Esophagus squamous epithelium (tissue), 5 donors: ENCODE results near the gene PPP1R7. TPM values are rescaled to one million over a fixed set of nuclear protein-coding genes. Genes with fewer than 3 reads are reported as not detected.
A peak's percentile ranks its signal among the peaks of the same experiment; 100 is the strongest.

ENCODE experiments used
- DNase-seq: peaks from one replicate; lab custom pipeline; 2025; lab: John Stamatoyannopoulos, UW
- H3K27ac ChIP-seq, 4 donors: fragments of 200-600 bp; sonication (generic); one replicate each; pipeline ENCODE4 v1.5.1; 2016 to 2019; ENCODE audit warnings: mild to moderate bottlenecking in 1 of 4
- H3K27me3 ChIP-seq, 4 donors: fragments of 200-600 bp; sonication (generic); 1 replicate in 3 of 4; 2 replicates in 1 of 4; pipeline versions ENCODE4 v1.5.1 to v1.6.0; 2017 to 2021; ENCODE audit warnings: antibody characterized with exemption in 1 of 4
- H3K36me3 ChIP-seq, 3 donors: fragments of 200-600 bp; sonication (generic); one replicate each; pipeline ENCODE4 v1.5.1; 2016 to 2019
- H3K4me1 ChIP-seq, 3 donors: fragments of 200-600 bp; sonication (generic); one replicate each; pipeline ENCODE4 v1.5.1; 2017 to 2019
- H3K4me3 ChIP-seq, 4 donors: fragments of 200-600 bp; sonication (generic); 1 replicate in 3 of 4; 2 replicates in 1 of 4; pipeline ENCODE4 v1.5.1; 2016 to 2019; ENCODE audit warnings: mild to moderate bottlenecking in 2 of 4, moderate library complexity in 1 of 4
- H3K9me3 ChIP-seq, 3 donors: fragments of 200-600 bp; sonication (generic); one replicate each; pipeline ENCODE4 v1.5.1; 2016 to 2019
- CTCF ChIP-seq, 6 experiments: fragments of 450-650 bp in 4 of 6; fragments of 200-600 bp in 2 of 6; sonication (generic) in 2 of 6; IDR thresholded peaks; one replicate each; pipeline ENCODE4 v1.5.1; 2016 to 2019; ENCODE audit warnings: antibody characterized with exemption in 6 of 6, mild to moderate bottlenecking in 4 of 6, moderate library complexity in 4 of 6
- POLR2A ChIP-seq, 4 donors: fragments of 450-650 bp; IDR thresholded peaks; one replicate each; pipeline ENCODE4 v1.6.1; 2017; ENCODE audit warnings: antibody characterized with exemption in 4 of 4, mild to moderate bottlenecking in 4 of 4, moderate library complexity in 3 of 4
- WGBS, 2 donors: methylation state at CpG; one replicate each; pipeline ENCODE4 v1.1.5; 2018; 5-methylcytosine and 5-hydroxymethylcytosine counted together
- intact Hi-C: fragments of 100-400 bp; cut with DNase I; formaldehyde crosslinking; loops from one replicate; pipeline ENCODE4 v1.15.0; 2022
- total RNA-seq, 4 donors: library from RNA; depleted of rRNA; stranded (reverse); fragments of >200 nt; gene quantifications; one replicate each; pipeline ENCODE4 v1.1.0, GENCODE V29; 2016
- donor health status: DM: yes; HTN: yes; CAD: no.

The PPP1R7 gene
- total RNA-seq, 4 donors from 2014 or later: 53.5 to 108 (median 63.3) TPM

GRCh38 chr2:241218131-241219029 lies 68.1 kb downstream of the PPP1R7 start:
- H3K27me3 ChIP-seq: no peaks in the 10 kb centered on the region
- no peaks in the 10 kb centered on the region for H3K9me3 ChIP-seq
- WGBS, 2 donors: 1% methylated on average over 11 to 18 of the region's 83 CpGs
- H3K4me1 ChIP-seq: peaks cover 7 to 25% (median 12%) of the 10 kb centered on the region in 3 donors
- H3K36me3 ChIP-seq: no peaks in the 10 kb centered on the region
- H3K27ac ChIP-seq: peak overlapping the region; percentile 19 to 74 (median 55)
- DNase-seq: no peak
- H3K4me3 ChIP-seq: peak overlapping the region; percentile 48 to 85 (median 58)
- intact Hi-C loops: no loop called here
- TF ChIP-seq CTCF (IDR thresholded peaks at IDR 0.05) (no peak), POLR2A (IDR thresholded peaks at IDR 0.05) (no peak)

GRCh38 chr2:241219030-241219382 lies 68.7 kb downstream of the PPP1R7 start:
- TF ChIP-seq POLR2A (IDR thresholded peaks at IDR 0.05) (no peak), CTCF (IDR thresholded peaks at IDR 0.05) (no peak)
- H3K27me3 ChIP-seq: no peaks in the 10 kb centered on the region
- no peak for DNase-seq
- peaks cover 7 to 31% (median 12%) of the 10 kb centered on the region in 3 donors for H3K4me1 ChIP-seq
- peak overlapping the region in 3 of 4 donors; percentile 50 to 85 (median 65) for H3K4me3 ChIP-seq
- H3K9me3 ChIP-seq: no peaks in the 10 kb centered on the region
- H3K36me3 ChIP-seq: no peaks in the 10 kb centered on the region
- H3K27ac ChIP-seq: peak overlapping the region in 1 of 4 donors; percentile 40
- intact Hi-C loops: no loop called here
- WGBS, 2 donors: 45 to 46% methylated on average over 4 of the region's 4 CpGs

GRCh38 chr2:241219856-241220356 lies 69.6 kb downstream of the PPP1R7 start:
- DNase-seq: no peak
- Histone ChIP-seq H3K27me3 (no peaks in the 10 kb centered on the region), H3K4me3 (no peak overlapping the region), H3K9me3 (no peaks in the 10 kb centered on the region), H3K27ac (no peak overlapping the region), H3K36me3 (peaks cover 0 to under 1% (median 0%) of the 10 kb centered on the region in 3 donors), H3K4me1 (peaks cover 11 to 40% (median 16%) of the 10 kb centered on the region in 3 donors)
- 77 to 78% methylated on average over 6 of the region's 6 CpGs for WGBS, 2 donors
- intact Hi-C loops: no loop called here
- TF ChIP-seq POLR2A (IDR thresholded peaks at IDR 0.05) (no peak), CTCF (IDR thresholded peaks at IDR 0.05) (no peak)

- no peak overlapping the region for H3K4me3 ChIP-seq
- DNase-seq: no peak
- no peaks in the 10 kb centered on the region for H3K9me3 ChIP-seq
- intact Hi-C loops: no loop called here
- peaks cover 8 to 27% (median 13%) of the 10 kb centered on the region in 3 donors for H3K4me1 ChIP-seq
- no peaks in the 10 kb centered on the region for H3K27me3 ChIP-seq
- TF ChIP-seq CTCF (IDR thresholded peaks at IDR 0.05) (no peak), POLR2A (IDR thresholded peaks at IDR 0.05) (no peak)
- 67 to 70% methylated on average over 2 to 18 of the region's 23 CpGs for WGBS, 2 donors
- H3K36me3 ChIP-seq: peaks cover 14 to 35% (median 16%) of the 10 kb centered on the region in 3 donors
- no peak overlapping the region for H3K27ac ChIP-seq
These were observed 73.1 kb downstream of the PPP1R7 start for GRCh38 chr2:241223211-241224017.
